ENCODE measurements around the gene ZNF598. TPM values are rescaled to one million over a fixed set of nuclear protein-coding genes. Genes with fewer than 3 reads are reported as not detected.

The ZNF598 gene
- total and polyA plus RNA-seq, 2 of the 13 experiments (the other 11 are each of a cell fraction or from before 2014, with no cell fraction given): 13.5 to 14.2 TPM

- TF ChIP-seq ARNTL (CRISPR knock-in tag; IDR thresholded peaks at IDR 0.05) (0 out of 2 replicates have a peak, but pooled peaks have one; percentile 42), FUBP1 (CRISPR knock-in tag; IDR thresholded peaks at IDR 0.05; ENCODE audit: borderline replicate concordance) (no peak), TOE1 (CRISPR knock-in tag; IDR thresholded peaks at IDR 0.05) (peak; percentile 45; the same call in 1 of the 2 replicates), ZNF282 (IDR thresholded peaks at IDR 0.05; ENCODE audit: partially characterized antibody) (no peak), E2F2 (CRISPR knock-in tag; IDR thresholded peaks at IDR 0.05; ENCODE audit: borderline replicate concordance) (peak; percentile 33; the same call in 1 of the 2 replicates), SALL1 (CRISPR knock-in tag; IDR thresholded peaks at IDR 0.05) (peak; percentile 81), PLRG1 (conservative IDR thresholded peaks at IDR 0.05) (no peak), ZNF460 (CRISPR knock-in tag; IDR thresholded peaks at IDR 0.05; ENCODE audit: borderline replicate concordance) (no peak), BCL3 (CRISPR knock-in tag; IDR thresholded peaks at IDR 0.05) (no peak; the same call in 1 of the 2 replicates), ESRRA (CRISPR knock-in tag; IDR thresholded peaks at IDR 0.05; ENCODE audit: low read depth) (peak; percentile 48; the same call in 1 of the 2 replicates), ZNF747 (CRISPR knock-in tag; IDR thresholded peaks at IDR 0.05; ENCODE audit: borderline replicate concordance) (peak; percentile 85; the same call in 1 of the 2 replicates), ZNF678 (CRISPR knock-in tag; IDR thresholded peaks at IDR 0.05) (no peak), PHF20 (CRISPR knock-in tag; IDR thresholded peaks at IDR 0.05) (peak; percentile 67), TMF1 (CRISPR knock-in tag; IDR thresholded peaks at IDR 0.05; ENCODE audit: low read depth) (peak; percentile 81; the same call in 1 of the 2 replicates), GFI1 (CRISPR knock-in tag; IDR thresholded peaks at IDR 0.05; ENCODE audit: borderline replicate concordance) (peak; percentile 56; the same call in 1 of the 2 replicates), SP4 (CRISPR knock-in tag; IDR thresholded peaks at IDR 0.05) (peak; percentile 82), MAZ (IDR thresholded peaks at IDR 0.05; ENCODE audit: borderline replicate concordance, low read depth, low read length) (no peak), MAZ (CRISPR knock-in tag; IDR thresholded peaks at IDR 0.05; ENCODE audit: low read depth) (peak; percentile 71), SMAD1 (CRISPR knock-in tag; IDR thresholded peaks at IDR 0.05; ENCODE audit: borderline replicate concordance, low read depth) (no peak), ZNF556 (CRISPR knock-in tag; IDR thresholded peaks at IDR 0.05; ENCODE audit: borderline replicate concordance) (peak; percentile 82; the same call in 1 of the 2 replicates), ZIK1 (CRISPR knock-in tag; IDR thresholded peaks at IDR 0.05; ENCODE audit: borderline replicate concordance, low read depth) (0 out of 2 replicates have a peak, but pooled peaks have one; percentile 61), SNAPC5 (CRISPR knock-in tag; IDR thresholded peaks at IDR 0.05; ENCODE audit: borderline replicate concordance) (no peak), ZNF672 (CRISPR knock-in tag; IDR thresholded peaks at IDR 0.05) (no peak), MXI1 (IDR thresholded peaks at IDR 0.05; ENCODE audit: borderline replicate concordance, low read depth, low read length) (peak; percentile 87; the same call in 1 of the 3 replicates), KLF13 (CRISPR knock-in tag; IDR thresholded peaks at IDR 0.05) (no peak), MBNL3 (CRISPR knock-in tag; conservative IDR thresholded peaks at IDR 0.05) (no peak)
These were observed 50.2 kb downstream of the ZNF598 start, which contains the start of gene NDUFB10 (continued) for GRCh38 chr16:1959269-1960039.

All from HepG2 (cell line).